ENCODE data around the gene HSFY1.
"Not testable (repeated sequence)": the region's sequence is repeated elsewhere in the genome, so short reads cannot be mapped to it uniquely, and the experiment has no call there.

Gene HSFY1, protein sequence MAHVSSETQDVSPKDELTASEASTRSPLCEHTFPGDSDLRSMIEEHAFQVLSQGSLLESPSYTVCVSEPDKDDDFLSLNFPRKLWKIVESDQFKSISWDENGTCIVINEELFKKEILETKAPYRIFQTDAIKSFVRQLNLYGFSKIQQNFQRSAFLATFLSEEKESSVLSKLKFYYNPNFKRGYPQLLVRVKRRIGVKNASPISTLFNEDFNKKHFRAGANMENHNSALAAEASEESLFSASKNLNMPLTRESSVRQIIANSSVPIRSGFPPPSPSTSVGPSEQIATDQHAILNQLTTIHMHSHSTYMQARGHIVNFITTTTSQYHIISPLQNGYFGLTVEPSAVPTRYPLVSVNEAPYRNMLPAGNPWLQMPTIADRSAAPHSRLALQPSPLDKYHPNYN

DNA sequence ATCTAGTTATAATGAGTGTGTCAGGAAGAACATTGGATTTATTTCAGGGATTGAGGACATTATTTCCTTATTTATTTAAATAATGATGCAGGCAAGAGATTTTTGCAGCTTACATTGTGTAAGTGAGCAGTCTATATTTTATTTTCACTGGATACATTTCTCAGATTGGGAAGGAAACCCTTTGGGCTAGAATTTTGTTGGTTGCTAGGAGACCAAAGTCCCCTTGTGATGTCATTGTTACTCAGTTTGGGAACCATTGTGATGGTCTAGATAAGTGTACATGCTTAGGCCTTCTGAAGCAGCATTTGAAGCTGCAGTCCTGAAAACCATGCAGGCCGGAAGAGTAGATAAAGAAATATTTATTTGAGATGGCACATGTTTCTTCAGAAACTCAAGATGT lies at the start of gene HSFY1:
Gene HSFY1 (plus strand): TSS at position 301 of the 400 bp plus-strand sequence. CDS start 68 bp downstream, at position 369.
- not testable (repeated sequence) for DNase-seq (ENCODE audit: low read depth)

DNA sequence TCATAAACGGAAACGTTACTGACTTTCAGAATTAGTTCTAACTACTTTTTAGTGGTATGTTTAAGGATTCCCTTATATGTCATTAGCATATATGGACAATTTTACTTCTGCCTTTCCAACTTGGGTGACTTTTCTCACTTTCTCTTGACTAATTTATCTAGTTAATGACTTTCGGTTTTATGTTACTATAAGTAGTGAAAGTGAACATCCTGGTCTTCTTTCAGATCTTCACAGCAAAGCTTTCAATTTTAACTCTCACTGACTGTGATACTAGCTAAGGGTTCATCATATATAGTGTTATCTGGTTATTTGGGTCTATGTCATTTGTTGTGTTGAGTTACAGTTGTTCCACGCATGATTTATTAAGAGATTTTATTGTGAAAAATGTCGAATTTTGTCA lies 42.3 kb upstream of the HSFY1 start:
- DNase-seq (ENCODE audit: low read depth): not testable (repeated sequence)

DNA sequence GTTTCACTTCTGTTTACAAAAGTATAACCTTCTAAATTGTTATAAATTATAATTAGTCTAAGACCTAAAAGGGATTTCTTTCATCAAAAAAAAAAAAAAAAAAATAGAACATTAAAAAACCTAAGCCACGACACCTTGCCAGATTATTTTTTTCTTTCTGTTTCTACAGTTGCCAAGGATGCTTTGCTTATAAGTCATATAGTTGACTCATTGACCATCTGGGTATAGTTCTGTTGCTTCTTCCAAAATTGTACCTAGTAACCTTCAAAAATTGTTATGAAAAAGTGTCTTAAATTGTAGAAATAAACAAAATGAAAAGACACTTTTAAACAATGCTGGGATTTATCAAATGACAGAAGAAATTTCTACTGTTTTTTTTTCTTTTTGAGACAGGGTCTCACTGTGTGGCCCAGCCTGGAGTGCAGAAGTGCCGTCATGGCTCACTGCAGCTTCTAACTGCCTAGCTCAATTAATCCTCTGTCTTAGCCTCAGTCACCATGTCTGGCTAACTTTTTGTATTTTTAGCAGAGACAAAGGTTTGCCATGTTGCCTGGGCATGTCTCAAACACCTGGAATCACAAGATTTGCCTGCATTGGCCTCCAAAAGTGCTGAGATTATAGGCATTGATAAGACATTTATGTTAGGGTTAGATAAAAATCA lies 15.4 kb upstream of the HSFY1 start:
- DNase-seq (ENCODE audit: low read depth): not testable (repeated sequence)

DNA sequence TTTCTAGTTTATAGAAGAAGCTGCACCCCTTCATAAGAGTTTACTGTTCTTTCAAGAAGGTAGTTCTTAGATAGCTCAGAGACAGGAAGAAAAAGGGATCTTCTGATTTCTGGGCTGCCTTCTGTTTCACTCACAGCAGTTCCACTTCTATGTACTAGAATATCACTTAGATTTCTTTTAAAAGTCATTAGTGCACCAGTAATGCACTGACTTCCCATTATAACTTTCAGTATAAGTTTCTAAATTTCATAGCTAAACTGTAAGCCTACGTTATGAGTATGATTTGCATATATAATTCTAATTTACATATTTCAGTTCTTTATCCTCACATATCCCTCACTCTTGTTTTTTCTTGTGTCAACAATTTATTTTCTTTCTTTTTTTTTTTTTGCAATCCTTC lies 7.6 kb upstream of the HSFY1 start:
- not testable (repeated sequence) for DNase-seq (ENCODE audit: low read depth)

DNA sequence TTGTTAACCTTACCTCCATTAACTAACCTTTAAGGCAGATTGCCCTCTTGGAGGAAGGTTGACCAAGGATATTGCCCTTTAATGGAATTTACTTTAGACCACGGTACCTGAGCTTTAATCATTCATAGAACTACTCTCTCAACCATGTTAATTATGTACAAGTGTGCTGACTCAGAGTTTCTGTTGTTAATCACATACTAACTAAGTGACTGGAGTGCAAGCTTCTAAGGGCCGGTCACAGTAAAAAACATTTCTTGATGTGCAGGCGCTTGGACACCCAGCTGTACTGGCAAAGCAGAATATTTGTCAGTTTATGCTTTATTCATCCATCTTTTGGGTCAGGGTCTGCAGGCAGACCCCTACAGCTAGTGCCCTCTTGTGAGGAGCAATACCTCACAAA lies 6.6 kb downstream of the HSFY1 start:
- DNase-seq (ENCODE audit: low read depth): not testable (repeated sequence)

DNA sequence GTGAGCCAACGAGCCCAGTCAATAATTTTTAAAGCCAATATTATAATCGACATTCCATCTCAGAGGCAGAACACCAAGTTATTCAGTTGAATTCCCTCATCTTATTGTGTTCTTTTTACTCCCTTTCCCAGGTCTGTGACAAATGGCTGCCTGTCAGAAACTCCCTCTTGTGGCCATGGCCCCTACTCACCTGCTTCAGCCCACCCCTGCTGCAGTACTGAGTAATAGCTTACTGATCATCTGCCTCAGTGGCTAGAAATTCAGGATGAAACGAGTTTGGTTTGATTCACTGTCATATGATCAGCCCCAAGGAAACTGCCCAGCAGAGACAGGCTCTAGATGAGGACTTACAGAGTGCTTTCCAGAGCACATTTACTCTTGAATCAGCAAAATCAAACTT lies 19.4 kb downstream of the HSFY1 start:
- not testable (repeated sequence) for DNase-seq (ENCODE audit: low read depth)

Data from stimulated activated CD8-positive, alpha-beta memory T cell treated with anti-CD3 and anti-CD28 coated beads, Interleukin-12 subunit alpha, Interleukin-12 subunit beta, amount 100 ng/mL, for 1 hour (primary cell).